Fibroblast of skin of right biceps (primary cell): ENCODE data around the gene CHD6.

Experiments
- DNase-seq: peaks from one replicate; pipeline ENCODE4 v3.0.0-alpha.2; 2013

CHD6 gene

GRCh38 chr20:41362748-41363140, 255.4 kb downstream of the CHD6 start:
- no peak for DNase-seq

- DNase-seq, result no peak
Observed at GRCh38 chr20:41361757-41362747, 256.1 kb downstream of the CHD6 start.

- no peak for DNase-seq
Observed at GRCh38 chr20:41360831-41361756, 257.1 kb downstream of the CHD6 start.

GRCh38 chr20:41359541-41360011, 258.6 kb downstream of the CHD6 start:
- DNase-seq, result no peak

GRCh38 chr20:41358717-41359116, 259.5 kb downstream of the CHD6 start:
- DNase-seq, result no peak

GRCh38 chr20:41358230-41358629, 259.9 kb downstream of the CHD6 start:
- no peak for DNase-seq

- DNase-seq, result no peak
Observed at GRCh38 chr20:41357424-41358163, 260.6 kb downstream of the CHD6 start.

- DNase-seq, result no peak
Observed at GRCh38 chr20:41356951-41357350, 261.2 kb downstream of the CHD6 start.

- no peak for DNase-seq
Observed at GRCh38 chr20:41355598-41356203, 262.5 kb downstream of the CHD6 start.

- DNase-seq, result no peak
Observed at GRCh38 chr20:41355192-41355591, 263.0 kb downstream of the CHD6 start.

GRCh38 chr20:41353530-41353929, 264.6 kb downstream of the CHD6 start:
- DNase-seq, result no peak

GRCh38 chr20:41352666-41353065, 265.5 kb downstream of the CHD6 start:
- no peak for DNase-seq

GRCh38 chr20:41352106-41352505, 266.1 kb downstream of the CHD6 start:
- DNase-seq, result no peak
